Activated CD8-positive, alpha-beta memory T cell treated with anti-CD3 and anti-CD28 coated beads, Interleukin-2, amount 50 U/mL, for 24 hours (primary cell): ENCODE results near the gene VPS37B.
"Not testable (repeated sequence)": the region's sequence is repeated elsewhere in the genome, so short reads cannot be mapped to it uniquely, and the experiment has no call there.

Experiments used
- DNase-seq: peaks from one replicate; pipeline ENCODE4 v3.0.0-alpha.2; 2020; ENCODE audit errors: extremely low read depth

Gene VPS37B, protein sequence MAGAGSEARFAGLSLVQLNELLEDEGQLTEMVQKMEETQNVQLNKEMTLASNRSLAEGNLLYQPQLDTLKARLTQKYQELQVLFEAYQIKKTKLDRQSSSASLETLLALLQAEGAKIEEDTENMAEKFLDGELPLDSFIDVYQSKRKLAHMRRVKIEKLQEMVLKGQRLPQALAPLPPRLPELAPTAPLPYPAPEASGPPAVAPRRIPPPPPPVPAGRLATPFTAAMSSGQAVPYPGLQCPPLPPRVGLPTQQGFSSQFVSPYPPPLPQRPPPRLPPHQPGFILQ

DNA sequence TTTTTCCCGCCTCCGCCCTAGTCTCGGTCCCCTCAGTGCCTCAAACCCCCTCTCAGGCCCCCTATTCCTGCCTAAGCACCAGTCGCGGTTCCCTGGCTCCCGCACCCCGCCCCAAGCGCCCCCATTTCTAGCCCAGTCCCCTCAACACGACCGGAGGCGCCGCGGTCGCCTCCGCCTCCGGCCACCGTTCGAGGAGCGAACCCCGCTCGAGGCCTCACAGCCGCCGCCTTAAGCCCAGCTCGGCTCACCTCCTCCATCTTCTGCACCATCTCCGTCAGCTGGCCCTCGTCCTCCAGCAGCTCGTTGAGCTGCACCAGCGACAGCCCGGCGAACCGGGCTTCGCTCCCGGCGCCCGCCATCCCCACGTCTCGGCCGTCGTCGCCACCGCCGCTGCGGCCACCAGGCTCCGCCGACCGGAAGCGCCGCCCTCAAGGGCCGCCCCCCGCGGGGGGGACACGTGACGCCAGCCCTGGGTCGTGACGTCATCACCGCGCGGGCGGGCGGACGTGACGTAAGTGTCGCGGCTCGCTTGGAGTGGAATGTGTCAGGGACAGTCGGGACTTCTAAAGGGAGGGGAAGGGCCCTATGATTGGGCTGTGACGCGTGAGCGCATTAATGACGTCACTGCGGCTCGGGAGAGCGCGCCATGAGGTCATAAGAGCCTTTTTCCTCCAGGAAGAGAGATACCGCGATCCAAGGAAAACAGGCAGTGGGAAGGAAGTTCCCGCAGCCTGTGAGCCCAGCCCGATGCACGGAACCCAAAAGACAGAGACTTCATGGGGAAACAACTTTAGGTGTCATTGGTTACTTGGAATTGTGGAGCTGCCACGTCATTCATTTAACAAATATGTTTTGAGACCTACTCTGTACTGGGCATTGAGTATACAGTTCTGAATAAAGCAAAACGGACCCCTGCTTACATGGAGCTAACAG is at the start of gene VPS37B:
Gene VPS37B, minus strand, starts transcription at position 421 of the 933 bp plus-strand sequence. Its CDS starts 62 bp downstream, at position 359.
- peak; percentile 66 for DNase-seq

DNA sequence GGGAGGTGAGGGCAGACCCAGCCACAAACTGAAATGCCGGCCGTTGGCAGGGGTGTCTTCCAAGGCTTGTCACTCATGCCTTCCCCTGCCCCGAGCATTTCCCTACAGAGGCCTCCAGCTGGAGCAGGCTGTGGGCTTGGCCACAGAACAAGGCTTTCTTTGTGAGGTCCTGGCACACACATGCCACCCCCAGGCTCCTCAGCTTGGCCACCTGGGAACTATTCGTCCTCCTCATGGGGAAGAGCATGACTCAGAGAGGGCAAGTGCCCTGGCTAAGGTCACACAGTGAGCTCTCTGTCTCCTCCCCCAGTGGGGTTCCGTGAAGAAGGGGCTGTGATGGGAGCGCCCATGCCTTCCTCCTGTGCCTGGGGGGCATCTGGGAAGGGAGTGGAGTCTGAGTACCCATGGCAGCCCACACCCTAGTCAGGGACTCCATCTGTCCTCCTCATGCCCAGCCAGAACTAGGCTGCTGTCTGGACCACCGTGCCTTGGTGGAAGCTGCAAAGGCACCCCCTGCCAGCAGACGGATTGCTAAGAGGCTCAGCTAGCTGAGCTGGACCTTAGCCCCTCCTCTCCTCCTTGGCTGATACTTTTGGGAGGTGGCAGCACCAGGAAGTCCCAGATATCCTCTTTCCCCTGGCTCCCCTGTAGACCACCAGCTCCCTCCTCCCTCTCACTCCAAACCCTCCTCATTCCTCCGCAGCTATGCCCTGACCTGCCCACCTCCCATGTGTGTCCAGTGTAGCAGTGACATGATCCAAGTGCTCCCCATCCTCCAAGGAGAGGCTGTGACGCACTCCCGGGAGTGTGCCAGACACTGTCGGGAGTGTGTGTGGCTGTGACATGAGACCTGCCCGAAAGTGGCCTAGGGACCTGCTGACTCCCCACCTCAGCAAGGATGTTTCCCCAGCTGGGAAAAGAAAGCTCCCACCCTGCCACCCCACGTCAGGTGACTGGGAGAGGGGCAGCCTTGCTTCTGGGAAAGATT is 49.0 kb upstream of the VPS37B start:
- DNase-seq = no peak

GRCh38 chr12:122943196-122943595 is 47.3 kb upstream of the VPS37B start:
- no peak for DNase-seq

- no peak for DNase-seq
These were observed 46.7 kb upstream of the VPS37B start for GRCh38 chr12:122942637-122943036.

DNA sequence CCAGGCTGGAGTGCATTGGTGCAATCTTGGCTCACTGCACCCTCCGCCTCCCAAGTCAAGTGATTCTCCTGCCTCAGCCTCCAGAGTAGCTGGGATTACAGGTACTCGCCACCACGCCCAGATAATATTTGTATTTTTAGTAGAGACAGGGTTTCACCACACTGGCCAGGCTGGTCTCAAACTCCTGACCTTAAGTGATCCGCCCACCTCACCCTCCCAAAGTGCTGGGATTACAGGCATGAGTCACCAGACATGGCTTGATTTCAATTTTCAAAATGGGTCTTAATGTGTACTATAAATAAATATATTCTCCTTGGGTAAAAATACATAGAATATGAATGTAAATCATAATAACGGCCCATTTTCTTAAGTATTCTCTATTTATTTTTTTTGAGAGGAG is 45.4 kb upstream of the VPS37B start:
- DNase-seq = not testable (repeated sequence)

GRCh38 chr12:122939125-122939524 is 43.2 kb upstream of the VPS37B start:
- DNase-seq = no peak

GRCh38 chr12:122937622-122938091 is 41.7 kb upstream of the VPS37B start:
- DNase-seq = no peak

DNA sequence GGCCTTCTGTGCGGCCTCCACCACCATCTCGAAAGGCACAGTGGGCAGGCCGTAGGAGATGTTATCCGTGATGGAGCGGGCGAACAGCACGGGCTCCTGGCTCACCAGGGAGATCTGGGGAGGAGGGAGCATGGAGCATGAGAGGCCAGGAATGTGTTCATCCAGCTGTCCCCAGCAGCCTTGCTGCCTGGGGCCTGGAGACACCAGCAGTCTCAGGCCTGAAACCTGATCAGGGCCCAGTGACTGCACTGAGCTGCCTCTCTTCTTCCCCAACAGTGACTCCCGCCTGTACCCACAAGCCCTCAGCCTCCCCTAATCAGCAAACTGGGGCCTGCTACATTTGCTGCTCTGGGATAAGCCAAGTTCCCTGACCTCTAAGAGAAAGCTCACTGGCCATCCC is 39.4 kb upstream of the VPS37B start:
- DNase-seq = no peak

GRCh38 chr12:122934722-122935121 is 38.8 kb upstream of the VPS37B start:
- no peak for DNase-seq

- DNase-seq = no peak
These were observed 36.3 kb upstream of the VPS37B start for GRCh38 chr12:122932207-122932606.

DNA sequence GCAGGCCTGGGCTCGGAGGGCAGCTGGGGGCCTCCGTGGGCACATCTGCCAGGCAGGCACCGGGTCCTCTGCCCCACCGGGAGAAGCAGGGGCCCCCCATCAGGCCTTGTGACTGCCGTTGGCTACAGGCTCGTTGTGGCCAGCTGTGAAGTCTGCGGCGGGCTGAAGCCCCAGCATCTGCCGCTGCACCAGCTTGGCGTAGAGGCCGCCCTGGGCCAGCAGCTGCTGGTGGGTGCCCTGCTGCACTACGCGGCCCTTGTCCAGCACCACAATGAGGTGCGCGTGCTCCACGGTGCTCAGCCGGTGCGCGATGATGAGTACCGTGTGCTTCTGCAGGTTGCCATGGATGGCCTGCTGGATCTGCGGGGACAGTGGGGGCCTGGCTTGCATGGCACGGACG is 33.9 kb upstream of the VPS37B start:
- DNase-seq = no peak

DNA sequence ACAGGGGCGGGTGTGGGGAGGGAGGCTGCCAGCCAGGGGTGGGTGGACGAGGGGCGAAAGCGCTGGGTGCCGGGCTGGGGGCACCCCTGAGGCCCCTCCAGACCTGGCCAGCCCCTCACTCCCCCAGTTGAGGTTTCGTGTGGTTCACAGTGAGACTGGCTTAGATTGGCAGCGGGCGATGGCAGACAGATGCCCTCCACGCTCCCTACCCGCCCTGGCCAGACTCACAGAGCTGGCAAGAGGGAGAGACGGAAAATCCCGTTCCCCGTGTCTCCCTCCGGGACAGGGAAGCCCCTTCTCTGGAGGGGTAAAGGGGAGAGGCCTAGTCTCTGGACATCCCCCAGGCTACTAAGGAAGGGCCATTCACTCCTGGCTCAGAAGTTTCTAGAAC is 33.2 kb upstream of the VPS37B start:
- no peak for DNase-seq

DNA sequence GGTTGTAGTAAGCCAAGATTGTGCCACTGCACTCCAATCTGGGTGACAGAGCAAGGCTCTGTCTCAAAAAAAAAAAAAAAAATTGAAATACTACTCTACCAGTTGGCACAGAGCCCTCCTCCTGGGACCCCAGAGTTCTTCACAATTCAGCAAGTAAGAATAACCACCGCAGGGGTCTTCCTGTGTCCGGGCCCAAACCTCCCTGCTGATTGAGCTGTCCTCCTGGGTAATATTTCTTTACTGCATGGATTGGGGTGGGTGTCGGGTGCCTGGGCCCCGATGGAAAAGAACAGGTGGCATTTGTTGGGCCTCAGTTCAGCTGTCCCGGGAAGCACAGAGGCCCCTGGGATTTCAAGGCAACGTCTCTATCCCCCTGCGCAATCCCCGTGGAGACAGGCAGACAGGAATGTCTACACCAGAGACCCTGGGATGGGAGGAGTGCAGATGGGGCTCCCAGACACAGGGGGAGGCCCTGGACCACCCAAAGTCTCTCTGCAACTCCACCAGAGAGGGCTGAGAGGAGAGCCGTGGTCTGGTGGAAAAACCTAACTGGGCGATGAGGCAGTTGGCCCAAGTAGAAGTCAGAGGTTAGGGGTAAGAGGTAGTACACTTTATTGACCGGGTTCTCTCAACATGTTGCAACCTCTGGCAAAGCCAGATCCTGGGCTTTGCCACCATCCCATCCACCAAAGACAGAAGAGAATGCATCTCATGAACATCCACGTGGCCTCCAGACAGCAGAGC is 32.7 kb upstream of the VPS37B start:
- no peak for DNase-seq

GRCh38 chr12:122927756-122928403 is 32.0 kb upstream of the VPS37B start:
- DNase-seq = no peak

GRCh38 chr12:122921917-122922316 is 26.0 kb upstream of the VPS37B start:
- no peak for DNase-seq

- no peak for DNase-seq
These were observed 24.8 kb upstream of the VPS37B start for GRCh38 chr12:122920687-122921086.

GRCh38 chr12:122918827-122919226 is 22.9 kb upstream of the VPS37B start:
- no peak for DNase-seq

DNA sequence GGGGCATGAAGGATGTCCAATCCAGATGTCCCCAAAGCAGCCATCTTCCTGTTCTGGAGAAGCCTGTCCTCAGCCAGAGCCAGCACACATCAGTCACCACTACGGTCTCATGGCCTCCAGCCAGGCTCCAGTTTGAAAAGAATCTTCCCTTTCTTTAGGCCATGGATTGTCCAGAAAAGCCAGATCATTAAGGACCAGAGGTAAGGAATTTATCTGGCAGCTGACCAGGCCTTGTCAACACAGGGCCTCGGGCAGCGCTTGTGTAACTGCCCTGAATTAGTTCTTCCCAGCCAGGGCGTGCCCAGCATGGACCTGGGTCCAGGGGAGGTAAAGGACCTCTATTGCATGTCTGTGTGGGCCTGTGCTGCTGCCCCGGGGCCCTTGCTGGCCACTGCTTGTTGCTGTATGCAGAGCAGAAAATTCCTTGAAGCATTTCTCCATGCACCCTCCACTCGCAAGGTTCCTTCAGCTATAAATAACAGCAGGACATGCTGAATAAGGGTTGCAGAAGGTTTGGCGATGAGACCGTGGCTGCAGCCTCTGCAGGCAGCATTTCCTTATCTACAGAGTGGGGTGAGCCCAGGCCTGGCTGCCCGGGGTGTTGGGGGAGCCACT is 21.7 kb upstream of the VPS37B start:
- no peak for DNase-seq

DNA sequence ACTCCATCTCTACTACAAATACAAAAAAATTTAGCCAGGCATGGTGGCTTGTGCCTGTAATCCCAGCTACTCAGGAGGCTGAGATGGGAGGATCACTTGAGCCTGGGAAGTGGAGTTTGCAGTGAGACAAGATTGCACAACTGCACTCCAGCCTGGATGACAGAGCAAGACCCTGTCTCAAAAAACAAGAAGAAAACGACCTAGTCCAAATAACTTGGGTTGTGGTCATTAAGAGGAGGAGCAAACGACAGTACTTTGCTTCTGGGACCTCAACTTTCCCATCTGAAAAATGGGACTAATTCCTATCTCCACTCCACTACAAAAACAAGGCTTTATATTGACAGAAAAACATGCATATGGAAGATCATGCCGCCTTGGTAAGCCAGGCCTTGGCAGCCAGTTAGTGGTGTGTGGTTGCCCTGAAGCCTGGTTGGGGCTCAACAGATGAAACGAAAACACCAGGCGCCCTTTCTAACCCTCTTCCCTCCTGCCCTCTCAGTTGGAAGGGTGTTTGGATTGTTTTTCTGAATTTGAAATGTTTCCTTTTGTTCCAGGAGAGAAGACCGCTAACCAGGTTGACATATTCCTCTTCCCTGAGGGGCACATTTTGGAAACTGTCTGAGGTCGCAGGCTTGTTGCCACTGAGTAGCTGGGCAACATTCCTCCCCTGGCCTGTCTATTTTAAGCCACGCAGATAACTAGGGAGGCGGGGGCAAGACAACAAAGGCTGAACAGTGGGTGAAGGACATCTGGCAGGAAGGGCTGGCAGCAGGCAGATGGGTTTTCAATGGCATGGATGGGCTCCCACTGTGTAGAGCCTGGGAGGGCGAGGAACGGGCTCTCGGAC is 13.7 kb upstream of the VPS37B start:
- DNase-seq = no peak
